ENCODE data around the gene EFCAB8. TPM values are rescaled to one million over a fixed set of nuclear protein-coding genes. Genes with fewer than 3 reads are reported as not detected.
"Not testable (repeated sequence)": the region's sequence is repeated elsewhere in the genome, so short reads cannot be mapped to it uniquely, and the experiment has no call there.

Gene EFCAB8
- polyA plus RNA-seq, 3 donors: 0.02 to 0.09 TPM; not detected in 1

DNA sequence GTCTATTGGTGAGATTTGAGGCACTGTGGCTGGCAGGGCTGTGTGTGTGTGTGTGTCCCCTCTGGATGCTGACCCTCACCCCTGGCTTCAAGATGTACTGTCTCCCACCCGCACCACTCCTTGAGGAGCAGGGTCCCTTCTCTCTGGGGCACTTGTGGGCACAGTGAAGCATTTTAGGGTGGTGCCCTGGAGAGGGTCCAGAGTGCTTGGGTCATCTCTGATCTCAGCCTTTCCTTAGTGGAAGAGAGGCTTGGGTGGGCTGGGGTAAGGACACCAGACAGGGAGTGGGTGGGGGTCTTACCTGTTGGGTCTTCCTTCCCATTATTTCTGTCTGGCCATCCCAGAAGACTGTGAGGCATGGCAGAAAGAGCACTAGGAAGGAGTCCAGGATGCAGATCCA lies 66.1 kb downstream of the EFCAB8 start:
- 90 to 100% (median 96%) methylated on average over 1 of the region's 1 CpG for WGBS, 3 donors
- no peak overlapping the region for H3K27ac ChIP-seq (ENCODE audit: low read depth, low read length)

DNA sequence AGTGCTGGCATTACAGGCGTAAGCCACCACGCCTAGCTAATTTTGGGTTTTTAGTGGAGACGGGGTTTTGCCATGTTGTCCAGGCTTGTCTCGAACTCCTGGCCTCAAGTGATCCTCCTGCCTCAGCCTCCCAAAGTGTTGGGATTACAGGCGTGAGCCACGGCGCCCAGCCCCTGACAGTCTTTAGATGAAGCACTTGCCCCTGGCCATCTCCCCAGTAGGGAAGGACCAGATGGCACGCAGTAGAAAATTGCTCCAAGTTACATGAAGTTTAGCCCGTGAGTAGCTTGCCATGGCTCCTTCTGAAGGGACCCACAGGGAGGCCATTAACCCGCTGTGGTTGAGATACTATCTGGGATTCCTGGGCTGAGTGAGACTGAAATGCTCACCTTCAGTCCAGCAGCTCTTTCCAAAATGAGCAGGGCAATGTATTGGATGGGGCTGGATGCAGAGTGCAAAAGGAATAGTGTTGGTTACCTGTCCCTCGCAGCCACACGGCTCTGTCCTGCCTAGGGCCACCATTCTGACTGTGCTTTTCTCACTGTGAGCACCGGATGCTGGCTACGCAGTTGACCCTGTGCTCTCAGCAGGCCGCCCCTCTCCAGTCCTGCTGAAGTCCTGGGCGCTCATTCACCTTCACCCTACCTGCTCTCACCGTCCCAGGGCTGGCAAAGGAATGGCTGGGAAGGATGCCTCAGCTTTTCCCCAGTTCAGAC lies 66.9 kb downstream of the EFCAB8 start:
- no peak overlapping the region for H3K27ac ChIP-seq (ENCODE audit: low read depth, low read length)
- WGBS, 3 donors: 76 to 88% (median 88%) methylated on average over 17 of the region's 17 CpGs

DNA sequence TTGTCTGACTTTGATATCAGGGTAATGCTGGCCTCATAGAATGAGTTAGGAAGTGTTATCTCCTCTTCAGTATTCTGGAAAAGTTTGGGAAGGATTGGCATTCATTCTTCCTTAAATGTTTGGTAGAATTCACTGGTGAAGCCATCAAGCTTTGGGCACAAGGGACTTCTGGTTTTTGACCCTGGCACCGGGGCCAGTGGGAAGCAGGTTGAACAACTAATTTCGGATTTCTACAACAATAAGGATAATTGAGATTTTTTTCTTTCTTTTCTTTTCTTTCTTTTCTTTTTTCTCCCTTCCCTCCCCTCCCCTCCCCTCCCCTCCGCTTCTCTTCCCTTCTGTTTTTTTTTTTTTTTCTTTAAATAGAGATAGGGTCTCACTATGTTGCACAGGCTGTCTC lies 70.4 kb downstream of the EFCAB8 start:
- H3K27ac ChIP-seq (ENCODE audit: low read depth, low read length): no peak overlapping the region
- WGBS, 3 donors: 83 to 87% (median 86%) methylated on average over 3 of the region's 3 CpGs

DNA sequence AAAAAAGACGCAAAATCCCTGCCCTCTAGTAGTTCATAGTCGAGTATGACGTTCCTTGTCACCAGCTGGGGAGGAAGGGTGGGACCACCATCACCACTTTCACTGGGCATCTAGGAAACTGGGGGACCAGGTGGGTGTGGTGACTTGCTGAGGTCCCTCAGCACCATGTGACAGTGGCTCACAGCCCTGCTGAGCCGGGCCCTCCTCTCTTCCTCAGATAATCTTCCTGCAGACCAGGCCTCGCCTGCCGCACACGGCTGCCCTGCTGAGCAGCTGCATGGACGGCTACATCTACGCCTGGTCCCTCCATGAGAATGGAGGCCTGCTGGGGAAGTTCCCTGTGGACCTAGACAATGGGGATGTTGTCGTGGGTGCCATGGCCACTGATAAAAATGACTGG lies 71.5 kb downstream of the EFCAB8 start:
- WGBS, 3 donors: 76 to 86% (median 84%) methylated on average over 10 of the region's 10 CpGs
- H3K27ac ChIP-seq (ENCODE audit: low read depth, low read length): no peak overlapping the region

DNA sequence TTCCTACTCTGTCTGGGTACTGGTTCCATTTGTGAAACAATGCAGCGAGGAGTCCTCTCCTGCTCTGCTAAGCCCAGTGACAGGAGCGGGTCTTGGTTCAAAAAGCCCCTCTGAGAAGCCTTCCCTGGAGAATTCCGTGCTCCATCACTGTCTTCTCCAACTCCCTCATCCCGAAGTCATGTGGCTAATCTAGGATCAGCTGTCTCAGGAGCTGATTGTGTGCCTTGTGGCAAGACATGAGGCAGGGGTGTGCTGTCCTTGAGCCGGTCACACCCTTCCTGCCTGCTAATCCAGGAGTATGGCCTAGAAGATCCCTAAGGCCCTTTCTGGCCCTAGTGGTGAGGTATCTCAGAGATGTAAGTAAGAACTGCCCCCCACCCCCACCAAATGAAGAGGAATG lies 72.0 kb downstream of the EFCAB8 start:
- no peak overlapping the region for H3K27ac ChIP-seq (ENCODE audit: low read depth, low read length)
- 60 to 81% (median 70%) methylated on average over 5 of the region's 5 CpGs for WGBS, 3 donors

DNA sequence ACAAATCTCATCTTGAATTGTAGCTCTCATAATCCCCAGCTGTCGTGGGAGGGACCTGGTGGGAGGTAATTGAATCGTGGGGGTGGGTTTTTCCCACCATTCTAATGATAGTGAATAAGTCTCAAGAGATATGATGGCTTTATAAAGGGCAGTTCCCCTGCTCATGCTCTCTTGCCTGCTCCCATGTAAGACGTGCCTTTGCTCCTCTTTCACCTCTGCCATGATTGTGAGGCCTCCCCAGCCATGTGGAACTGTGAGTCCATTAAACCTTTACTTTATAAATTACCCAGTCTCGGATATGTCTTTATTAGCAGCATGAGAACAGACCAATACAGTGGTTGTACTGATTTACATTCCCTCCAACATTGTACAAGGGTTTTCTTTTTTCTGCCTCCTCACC lies 75.9 kb downstream of the EFCAB8 start:
- H3K27ac ChIP-seq (ENCODE audit: low read depth, low read length): no peak overlapping the region
- WGBS, 3 donors: 44 to 75% (median 66%) methylated on average over 4 of the region's 4 CpGs

DNA sequence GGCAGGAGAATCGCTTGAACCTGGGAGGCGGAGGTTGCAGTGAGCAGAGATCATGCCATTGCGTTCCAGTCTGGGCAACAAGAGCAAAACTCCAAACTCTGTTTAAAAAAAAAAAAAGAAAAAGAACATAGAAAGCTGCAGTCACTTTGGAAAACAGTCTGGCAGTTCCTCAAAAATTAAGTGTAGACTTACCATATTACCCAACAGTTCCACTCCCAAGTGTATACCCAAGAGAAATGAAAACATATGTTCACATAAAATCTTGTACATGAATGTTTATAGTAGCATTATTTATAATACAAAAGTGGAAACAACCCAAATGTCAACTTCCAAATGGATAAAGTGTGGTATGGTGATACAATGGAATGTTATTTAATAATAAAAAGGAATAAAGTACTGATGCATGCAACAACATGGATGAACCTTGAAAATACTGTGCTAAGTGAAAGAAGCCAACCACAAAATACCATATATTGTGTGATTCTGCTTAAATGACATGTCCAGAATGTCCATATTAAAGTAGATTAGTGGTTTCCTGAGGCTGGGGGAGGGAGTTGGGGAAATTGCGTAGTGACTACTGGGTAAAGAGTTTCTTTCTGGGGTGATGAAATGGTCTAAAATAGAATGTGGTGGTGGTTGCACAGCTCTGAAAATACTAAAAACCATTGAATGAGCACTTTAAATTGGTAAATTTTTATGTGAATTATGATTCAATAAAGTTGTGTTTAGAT lies 82.6 kb downstream of the EFCAB8 start:
- 71 to 80% (median 80%) methylated on average over 4 of the region's 4 CpGs for WGBS, 3 donors
- no peak overlapping the region for H3K27ac ChIP-seq (ENCODE audit: low read depth, low read length)

DNA sequence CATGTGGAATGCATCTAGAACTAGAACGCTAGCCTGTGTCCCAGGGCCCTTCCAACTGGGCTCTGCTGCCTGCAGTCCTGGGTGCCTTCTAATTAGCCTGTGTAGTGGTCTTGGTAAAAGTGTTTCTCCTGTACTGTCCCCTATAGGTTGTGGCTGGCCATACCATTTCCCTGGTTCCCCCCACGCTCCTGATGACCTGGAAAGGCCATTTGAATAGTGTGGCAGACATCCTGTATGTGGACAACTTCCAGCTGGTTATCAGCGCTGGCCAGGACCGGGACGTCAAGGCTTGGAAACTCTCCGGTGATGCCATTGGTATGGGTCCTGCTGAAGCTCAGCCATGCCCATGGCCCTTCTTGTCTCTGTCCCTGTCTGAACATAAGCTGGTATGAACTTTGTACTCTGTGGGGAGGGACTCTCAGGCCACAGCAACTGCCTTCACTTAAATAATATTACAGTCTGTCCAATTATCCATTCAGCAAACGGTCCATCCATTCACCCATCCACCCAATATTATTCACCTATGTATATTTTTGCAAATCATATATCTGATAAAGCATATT lies 84.8 kb downstream of the EFCAB8 start:
- WGBS, 3 donors: 79 to 83% (median 80%) methylated on average over 7 of the region's 7 CpGs
- no peak overlapping the region for H3K27ac ChIP-seq (ENCODE audit: low read depth, low read length)

DNA sequence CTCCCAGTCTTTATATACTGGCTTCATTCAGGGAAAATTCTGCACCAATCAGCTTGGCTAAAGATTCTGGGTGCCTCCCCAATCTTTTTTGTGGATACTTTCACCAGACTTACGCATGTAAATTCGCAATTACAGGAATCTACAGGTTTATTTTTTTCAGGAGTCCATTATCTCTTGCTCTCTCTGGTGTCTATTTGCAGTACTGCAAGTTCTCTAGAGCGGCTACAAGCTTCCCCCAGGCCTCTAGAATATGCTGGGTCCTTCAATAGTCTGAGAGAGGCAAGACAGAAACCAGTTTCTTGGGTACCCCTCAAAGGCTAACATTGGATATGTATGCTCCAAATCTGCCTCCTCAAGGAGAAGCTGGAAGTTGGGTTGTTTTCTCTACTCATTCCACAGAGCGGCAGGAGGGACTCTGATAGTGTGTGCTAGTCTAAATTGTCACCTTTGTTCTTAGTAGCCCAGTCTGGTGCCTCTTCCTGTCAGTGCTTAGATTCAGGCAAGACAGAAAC lies 87.0 kb downstream of the EFCAB8 start:
- no peak overlapping the region for H3K27ac ChIP-seq (ENCODE audit: low read depth, low read length)
- 48 to 59% (median 51%) methylated on average over 4 of the region's 4 CpGs for WGBS, 3 donors

DNA sequence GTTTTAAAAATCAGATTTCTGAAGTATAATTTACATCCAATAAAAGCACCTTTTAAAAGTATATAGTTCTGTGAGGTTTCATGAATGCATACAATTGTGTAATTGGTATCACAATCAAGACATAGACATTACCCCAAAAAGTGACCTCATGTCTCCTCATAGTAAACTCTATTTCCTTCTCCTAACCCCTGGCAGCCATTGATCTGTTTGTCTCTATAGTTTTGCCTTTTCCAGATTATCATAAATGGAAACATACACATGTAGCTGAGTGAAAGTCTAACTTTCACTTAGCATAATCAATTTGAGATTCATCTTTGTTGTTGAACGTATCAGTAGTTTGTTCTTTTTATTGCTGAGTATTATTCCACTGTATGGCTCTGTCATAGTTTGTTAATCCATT lies 87.9 kb downstream of the EFCAB8 start:
- WGBS, 3 donors: 63 to 85% (median 84%) methylated on average over 1 of the region's 1 CpG
- no peak overlapping the region for H3K27ac ChIP-seq (ENCODE audit: low read depth, low read length)

DNA sequence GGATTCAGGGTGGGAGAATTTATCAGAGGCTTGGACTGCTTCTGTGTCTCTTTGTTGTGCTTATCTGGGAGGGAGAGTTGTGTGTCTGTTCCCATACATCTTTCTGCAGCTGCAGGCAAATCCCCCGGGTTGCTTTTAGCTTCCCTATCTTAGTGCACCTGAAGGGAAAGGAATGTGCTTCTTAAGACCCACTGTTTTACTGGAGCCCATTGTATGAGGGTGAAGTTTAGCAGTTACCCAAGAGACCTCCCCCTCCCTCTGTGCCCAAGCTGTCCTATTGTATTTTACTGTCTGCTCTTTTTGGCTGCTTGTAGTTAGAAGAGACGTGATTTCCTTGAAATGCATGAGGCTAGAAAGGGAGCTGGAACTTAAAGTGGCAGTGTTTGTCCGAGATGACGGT lies 91.8 kb downstream of the EFCAB8 start:
- H3K27ac ChIP-seq (ENCODE audit: low read depth, low read length): not testable (repeated sequence)
- WGBS, 3 donors: 9 to 27% (median 19%) methylated on average over 4 of the region's 4 CpGs

DNA sequence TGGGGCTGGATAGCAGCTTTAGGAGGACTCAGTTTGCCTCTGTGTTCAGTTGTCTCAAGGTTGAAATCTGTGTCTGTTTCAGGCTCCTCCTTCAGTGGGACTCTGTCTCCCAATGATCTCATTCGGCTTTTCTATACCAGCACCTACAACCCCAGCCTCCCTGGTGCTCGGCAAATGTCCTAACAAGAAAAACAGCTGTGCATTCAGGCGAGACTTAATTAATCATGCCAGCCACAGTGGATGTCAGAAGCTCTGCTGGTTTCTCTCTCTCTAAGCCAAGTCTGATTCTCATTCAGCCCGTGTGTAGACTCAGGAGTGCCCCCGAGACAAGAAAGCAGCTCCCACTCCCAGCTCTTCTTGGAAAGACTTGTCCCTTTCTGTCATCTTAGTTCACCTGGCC lies 98.7 kb downstream of the EFCAB8 start:
- H3K27ac ChIP-seq (ENCODE audit: low read depth, low read length): no peak overlapping the region
- WGBS, 3 donors: 66 to 89% (median 79%) methylated on average over 5 of the region's 5 CpGs

DNA sequence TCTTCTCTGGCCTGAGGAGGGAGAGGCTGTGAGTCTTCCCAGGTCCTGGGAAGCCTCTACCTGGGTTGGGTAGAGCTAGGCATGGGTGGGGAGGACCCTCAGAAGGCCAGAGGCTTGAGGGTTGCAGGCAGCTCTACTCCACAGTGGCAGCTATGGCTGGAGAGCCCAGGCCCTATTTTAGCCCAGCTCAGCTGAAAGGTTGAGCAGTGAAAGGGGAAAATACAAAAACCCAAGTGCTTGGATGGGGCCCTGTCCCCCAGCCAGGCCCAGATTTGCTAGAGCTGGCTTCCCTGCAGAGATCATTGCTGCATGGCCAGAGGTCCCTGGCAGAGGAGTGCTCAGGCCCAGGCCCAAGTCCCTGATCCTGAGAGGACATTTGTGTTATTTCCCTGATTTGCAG lies 99.9 kb downstream of the EFCAB8 start:
- H3K27ac ChIP-seq (ENCODE audit: low read depth, low read length): no peak overlapping the region

DNA sequence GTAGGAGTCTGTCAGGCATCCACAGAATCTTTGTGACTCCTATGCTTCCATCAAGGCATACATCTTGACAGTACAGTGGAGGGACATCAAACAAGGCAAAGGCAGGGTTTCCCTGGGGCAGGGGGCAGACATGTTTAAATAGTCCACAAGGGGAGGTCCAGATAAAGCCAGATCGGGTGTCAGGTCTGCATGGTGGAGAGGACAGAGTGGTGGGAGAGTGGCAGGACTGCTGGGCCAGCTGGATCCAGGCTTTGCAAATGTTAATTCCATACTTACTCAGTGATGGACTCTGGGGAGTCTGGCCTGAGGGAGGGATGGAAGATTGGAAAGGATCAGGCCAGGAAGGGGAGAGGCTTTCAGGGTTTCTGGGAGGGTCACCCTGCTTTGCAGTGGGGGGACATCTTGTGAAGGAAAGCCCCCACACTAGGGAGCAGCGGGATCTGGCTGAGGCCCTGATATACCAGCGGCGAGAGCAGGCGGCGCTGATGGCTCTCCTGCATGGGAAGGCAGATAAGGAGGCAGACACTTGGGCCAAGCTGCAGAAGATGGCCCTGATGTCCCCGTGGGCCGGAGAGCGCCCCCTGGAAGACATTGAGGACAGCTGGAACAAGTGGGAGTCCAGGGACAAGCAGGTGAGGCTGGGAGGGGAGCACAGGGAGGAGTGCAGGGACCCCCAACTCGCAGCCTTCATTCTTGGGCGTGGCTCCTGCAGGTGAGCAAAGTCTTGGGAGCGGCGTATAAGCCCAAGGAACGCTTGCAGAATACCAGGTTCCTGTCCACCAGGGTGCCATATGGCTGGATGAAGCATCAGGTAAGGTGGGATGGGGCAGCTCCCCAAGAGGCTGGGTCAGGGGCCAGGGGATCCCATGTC lies 100.9 kb downstream of the EFCAB8 start:
- WGBS, 3 donors: 85 to 92% (median 91%) methylated on average over 14 of the region's 14 CpGs

DNA sequence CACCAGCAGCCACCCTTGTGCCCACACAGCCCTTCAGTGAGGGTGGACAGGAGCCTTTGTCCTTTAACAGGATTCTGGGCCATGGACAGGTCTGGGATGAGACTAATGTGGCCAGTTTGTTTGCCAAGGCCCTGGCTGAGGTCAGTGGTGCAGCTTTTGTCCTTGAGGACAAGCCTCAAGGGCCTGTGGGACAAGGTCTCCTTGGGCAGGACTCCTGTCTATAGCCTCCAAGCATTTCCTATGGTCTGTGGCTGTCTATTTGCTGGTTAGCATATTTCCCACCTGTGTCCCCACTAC lies 101.4 kb downstream of the EFCAB8 start:
- no peak overlapping the region for H3K27ac ChIP-seq (ENCODE audit: low read depth, low read length)

More for the DNA sequence above, 100.9 kb downstream of the EFCAB8 start:
- no peak overlapping the region for H3K27ac ChIP-seq (ENCODE audit: low read depth, low read length)

DNA sequence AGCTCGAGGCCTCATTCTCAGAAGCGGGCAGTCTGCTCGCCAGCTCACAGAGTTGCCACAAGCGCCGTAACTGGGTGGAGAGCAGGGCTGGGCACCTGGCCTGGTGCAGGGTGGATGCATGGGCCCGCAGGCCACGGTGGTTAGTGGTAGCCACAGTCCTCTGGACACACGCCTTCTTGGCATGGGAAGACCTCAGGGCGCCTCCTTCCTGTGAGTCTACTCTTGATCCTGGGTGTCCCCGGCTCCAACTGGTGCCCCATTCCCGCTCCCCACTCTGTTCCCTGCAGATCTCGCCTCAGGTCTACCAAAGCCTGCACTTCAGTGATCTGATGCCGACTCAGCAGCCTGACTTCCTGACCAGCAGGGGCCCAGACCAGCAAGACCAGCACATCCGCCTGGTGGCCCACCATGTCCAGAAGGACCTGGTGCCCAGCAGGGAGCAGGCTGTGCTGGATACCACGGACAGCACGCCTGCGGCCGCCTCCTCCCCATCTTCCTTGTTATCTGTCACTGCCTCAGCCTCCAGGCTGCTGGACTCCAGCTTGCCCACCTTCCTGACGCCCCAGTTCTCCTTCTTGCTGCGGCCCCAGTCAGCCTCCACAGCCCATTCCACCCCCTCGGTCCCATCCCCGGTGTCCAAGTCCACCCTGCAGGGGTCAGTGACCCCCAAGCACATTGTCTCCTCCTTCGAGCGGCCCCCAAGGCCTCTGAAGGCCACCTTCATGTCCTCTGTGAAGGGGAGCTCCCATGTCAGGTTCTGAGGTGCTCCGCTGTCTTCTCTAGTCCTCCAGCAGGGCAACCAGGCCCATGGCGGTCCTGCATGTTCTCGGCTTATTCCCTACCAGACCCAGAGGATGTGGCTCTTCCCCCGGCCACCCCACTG lies 102.4 kb downstream of the EFCAB8 start:
- WGBS, 3 donors: 82 to 88% (median 88%) methylated on average over 28 of the region's 28 CpGs
- no peak overlapping the region for H3K27ac ChIP-seq (ENCODE audit: low read depth, low read length)

DNA sequence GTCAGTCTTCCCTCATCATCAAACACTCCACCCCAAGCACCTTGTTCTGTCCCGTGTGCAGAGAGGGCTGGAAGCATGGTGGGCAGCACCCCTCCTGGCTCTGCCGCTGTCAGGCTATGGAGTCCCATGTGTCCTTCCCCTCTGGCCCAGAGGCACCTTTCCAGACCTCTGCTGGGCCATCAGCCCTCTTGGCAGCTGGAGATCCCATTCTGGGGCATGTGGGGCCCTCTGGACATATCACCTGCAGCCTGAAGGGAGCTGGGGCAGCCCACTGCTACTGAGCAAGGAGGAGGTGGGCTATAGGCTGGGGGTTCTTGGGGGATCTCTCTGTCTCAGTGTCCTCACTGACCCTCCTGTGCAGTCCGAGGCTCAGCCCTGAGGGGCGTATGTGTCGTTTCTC lies 103.3 kb downstream of the EFCAB8 start:
- 70 to 86% (median 84%) methylated on average over 5 of the region's 5 CpGs for WGBS, 3 donors
- H3K27ac ChIP-seq (ENCODE audit: low read depth, low read length): no peak overlapping the region

DNA sequence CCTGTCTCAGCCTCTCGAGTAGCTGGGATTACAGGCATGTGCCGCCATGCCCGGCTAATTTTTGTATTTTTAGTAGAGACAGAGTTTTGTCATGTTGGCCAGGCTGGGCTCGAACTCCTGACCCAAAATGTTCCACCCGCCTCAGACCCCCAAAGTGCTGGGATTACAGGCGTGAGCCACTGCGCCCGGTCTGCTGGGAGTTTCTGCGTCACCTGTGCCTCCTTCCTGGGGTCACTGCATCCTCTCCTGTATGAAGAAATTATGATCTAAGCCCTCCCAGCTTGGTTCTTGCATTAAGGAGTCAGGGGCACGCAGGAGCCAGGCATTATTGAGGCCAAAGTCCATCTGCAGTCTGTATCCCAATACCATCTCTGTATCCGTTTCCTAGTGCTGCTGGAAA lies 103.9 kb downstream of the EFCAB8 start:
- not testable (repeated sequence) for H3K27ac ChIP-seq (ENCODE audit: low read depth, low read length)
- 69 to 90% (median 79%) methylated on average over 11 of the region's 11 CpGs for WGBS, 3 donors
